GM18508 (cell line): ENCODE data around the gene PPP3CA.
"Not testable (repeated sequence)": the region's sequence is repeated elsewhere in the genome, so short reads cannot be mapped to it uniquely, and the experiment has no call there.

Experiments
- ATAC-seq: cut with Tn5 transposase; IDR thresholded peaks from one replicate; pipeline ENCODE4 v1.9.1; 2021; ENCODE audit warnings: moderate number of reproducible peaks; ENCODE audit not compliant: insufficient read depth, unreplicated experiment

Gene PPP3CA

DNA sequence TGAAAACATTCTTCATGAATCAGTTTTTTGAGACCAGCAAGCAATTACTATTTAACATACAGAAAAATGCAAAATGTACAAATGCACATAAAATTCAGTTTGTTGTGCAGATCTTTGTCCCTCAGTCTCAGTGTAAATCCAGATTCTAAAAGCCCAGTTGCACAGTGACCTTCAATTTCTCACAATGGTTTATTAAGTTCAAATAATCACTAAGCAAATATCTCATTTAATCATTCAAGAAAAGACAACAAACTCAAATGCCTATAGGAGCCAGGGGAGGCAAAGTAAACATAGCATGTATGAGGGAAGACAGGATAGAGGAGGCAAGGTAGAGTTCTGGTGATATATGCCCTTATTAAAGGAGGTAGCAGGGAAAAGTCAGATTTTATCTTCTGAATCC, 82.8 kb downstream of the PPP3CA start:
- ATAC-seq = no peak

- no peak for ATAC-seq
These were observed 84.6 kb downstream of the PPP3CA start for GRCh38 chr4:101262683-101263082.

DNA sequence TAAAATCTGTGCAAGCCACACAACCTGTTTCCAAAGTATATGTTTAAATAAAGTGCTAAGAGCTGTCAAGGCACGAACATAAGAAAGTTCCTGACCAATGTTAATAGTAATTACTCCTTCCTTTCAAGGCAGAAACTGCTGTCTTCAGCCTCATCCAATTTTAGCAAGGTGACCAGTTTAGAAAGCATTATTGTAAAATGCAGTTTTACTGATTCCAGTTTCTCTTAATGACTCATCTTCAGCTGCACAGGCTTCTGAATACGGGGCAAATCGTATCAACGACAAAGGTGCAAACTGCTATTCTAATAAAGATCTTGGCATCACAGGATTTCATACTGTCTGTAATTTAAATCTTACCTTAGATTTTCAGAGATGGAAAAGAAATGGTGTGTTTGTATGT, 87.5 kb downstream of the PPP3CA start:
- peak; percentile 92 for ATAC-seq

DNA sequence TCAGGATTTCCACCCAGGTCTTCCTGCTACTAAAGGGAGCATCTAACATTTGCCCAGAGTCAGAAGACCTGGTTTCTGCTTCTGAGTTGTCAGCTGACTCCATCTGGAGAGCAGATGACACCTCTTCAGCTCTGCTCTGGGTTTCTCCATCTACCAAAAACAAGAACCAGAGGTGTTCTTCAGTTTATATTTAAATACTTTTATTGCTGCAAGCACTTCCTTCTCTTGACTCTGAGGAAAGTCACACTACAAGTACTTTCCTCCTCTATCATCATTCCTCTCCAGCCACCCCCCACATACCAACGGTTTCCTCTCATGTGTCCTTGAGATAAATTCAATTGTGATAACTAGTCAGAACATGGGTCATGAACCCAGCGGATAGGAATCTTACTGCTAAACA, 88.4 kb downstream of the PPP3CA start:
- no peak for ATAC-seq

DNA sequence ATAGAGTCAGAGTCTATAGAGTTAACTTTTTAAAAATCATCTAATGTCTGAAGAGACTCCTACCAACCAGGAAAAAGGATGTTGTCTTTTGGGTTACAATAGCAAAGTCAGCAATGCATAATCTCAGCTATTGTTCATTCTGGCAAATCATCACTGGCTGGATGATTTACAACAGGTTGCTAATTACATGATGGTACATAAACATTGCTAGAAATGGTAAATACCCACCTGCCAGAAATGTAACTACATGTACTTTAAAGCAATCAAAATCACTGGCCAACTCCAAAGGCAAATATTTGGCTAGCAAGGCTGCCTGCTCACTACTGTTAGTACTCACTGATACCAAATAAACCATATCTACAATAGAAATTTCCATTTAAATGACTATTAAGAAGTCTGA, 91.1 kb downstream of the PPP3CA start:
- no peak for ATAC-seq

GRCh38 chr4:101254776-101255175, 92.5 kb downstream of the PPP3CA start:
- no peak for ATAC-seq

GRCh38 chr4:101253121-101253520, 94.2 kb downstream of the PPP3CA start:
- ATAC-seq = no peak

DNA sequence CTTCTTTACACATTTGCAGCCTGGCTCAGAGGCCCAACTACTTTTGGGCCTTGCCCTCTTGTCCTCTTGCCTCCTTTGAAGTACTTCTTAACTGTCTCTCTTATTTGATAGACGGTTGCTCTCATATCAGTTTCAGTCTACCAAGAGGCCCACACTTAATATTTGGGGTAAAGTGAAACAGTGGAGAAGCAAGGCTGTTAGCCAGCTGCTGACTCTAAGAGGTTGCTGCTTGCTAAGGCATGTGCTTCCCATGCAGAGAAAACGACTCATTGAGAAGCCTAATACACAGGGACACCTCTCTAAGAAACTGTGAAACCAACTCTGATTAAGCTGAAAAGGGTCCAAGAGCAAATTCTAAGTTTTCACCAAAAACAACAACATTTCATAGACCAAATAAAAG, 94.6 kb downstream of the PPP3CA start:
- no peak for ATAC-seq

GRCh38 chr4:101251261-101251660, 96.1 kb downstream of the PPP3CA start:
- ATAC-seq = no peak

- no peak for ATAC-seq
These were observed 103.0 kb downstream of the PPP3CA start for GRCh38 chr4:101244349-101244748.

DNA sequence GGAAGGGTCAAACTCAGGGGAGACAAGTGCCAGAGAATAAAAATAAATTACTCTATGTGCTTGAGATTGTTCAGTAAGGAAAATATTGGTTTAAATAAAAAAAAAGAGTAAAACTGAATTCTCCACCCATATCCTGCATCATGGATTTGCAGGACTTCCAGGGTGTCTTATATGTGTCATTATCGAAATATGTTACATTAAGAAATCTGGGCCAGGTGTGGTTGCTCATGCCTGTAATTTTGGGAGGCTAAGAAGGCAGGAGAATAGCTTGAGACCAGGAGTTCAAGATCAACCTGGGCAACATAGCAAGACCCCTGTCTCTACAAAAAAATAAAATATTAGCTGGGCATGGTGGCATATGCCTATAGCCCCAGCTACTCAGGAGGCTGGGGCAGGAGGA, 104.9 kb downstream of the PPP3CA start:
- no peak for ATAC-seq

- ATAC-seq = no peak
These were observed 107.2 kb downstream of the PPP3CA start for GRCh38 chr4:101240099-101240498.

DNA sequence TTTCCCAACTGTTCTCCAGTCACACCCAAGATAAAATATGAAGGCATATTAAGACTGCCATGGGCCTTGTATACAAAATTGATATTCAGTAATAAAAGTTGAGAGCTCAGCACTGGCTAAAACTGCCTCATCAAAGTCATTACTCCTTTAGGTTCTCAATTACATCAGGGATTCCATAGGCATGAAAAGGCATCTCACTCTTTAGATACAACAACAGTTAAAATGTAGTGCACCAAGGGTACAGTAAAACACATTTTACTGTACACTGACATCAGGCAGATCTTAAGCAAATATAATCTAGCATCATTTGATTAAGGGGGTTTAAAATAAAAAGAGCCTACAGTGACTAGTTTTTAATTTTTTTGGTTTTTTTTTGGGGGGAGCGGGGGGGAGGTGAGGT, 107.7 kb downstream of the PPP3CA start:
- no peak for ATAC-seq

DNA sequence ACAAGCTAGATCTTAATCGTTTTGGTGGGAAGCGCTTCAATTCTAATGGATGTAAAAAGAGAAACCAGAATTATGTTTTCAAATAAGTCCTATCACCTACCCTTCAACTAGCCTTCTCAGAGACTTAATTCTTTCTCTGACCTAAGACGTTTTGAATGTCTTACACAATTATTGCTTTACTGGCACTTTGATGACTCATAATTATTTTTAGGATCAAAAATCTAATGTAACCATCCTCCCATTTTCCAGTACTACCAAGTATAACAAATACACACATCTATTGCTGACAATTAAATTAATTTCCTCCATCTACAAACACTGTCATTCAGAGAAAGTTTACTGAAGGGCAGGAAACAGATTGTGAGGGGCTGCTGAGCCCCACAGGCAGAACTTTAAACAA, 108.6 kb downstream of the PPP3CA start:
- ATAC-seq = no peak

DNA sequence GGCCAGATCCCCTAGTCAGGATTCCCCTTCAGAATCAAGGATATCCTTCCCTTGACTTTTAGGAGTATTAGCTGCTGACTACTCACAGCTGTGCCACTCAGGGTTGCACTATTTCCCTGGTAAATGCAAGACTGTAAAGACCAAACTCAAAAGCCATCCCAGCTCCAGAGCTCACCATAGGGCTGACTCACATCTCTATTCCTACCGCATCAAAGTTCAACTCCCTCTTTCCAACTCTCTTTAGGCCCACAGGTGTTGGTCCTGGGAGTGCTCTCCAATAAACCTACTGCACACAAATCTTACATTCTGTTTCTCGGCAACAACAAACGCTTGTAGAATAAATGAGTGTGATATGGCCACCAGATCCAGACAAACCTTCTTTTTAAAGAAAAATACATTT, 109.6 kb downstream of the PPP3CA start:
- no peak for ATAC-seq

DNA sequence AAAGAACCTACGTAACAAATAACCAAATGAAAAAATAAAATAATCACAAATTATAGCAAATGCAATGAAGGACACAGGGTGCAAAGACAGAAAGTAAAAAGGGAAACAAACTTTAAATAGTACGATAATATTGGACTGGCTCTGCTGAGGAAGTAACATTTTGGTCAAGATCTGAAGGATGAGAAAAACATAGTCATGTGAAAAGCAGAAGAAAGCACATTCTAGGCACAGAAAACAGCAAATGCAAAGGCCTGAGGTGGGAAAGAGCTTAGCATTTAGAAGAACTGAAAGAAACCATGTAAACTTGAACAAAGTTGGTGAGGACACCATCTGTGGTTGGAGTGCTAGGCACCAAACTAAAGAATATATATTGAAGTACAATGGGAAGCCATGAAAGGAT, 111.2 kb downstream of the PPP3CA start:
- no peak for ATAC-seq

DNA sequence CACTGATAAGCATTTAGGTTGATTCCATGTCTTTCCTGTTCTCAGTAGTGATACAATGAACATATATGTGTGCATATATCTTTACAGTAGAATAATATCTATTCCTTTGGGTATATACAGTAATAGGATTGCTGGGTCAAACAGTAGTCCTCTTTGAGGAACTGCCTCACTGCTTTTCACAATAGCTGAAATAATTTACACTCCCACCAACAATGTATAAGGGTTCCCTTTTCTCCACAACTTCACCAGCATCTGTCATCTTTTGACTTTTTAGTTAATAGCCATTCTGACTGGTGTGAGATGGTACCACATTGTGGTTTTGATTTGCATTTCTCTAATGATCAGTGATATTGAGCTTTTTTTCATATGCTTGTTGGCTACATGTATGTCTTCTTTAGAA, 113.2 kb downstream of the PPP3CA start:
- ATAC-seq = not testable (repeated sequence)

DNA sequence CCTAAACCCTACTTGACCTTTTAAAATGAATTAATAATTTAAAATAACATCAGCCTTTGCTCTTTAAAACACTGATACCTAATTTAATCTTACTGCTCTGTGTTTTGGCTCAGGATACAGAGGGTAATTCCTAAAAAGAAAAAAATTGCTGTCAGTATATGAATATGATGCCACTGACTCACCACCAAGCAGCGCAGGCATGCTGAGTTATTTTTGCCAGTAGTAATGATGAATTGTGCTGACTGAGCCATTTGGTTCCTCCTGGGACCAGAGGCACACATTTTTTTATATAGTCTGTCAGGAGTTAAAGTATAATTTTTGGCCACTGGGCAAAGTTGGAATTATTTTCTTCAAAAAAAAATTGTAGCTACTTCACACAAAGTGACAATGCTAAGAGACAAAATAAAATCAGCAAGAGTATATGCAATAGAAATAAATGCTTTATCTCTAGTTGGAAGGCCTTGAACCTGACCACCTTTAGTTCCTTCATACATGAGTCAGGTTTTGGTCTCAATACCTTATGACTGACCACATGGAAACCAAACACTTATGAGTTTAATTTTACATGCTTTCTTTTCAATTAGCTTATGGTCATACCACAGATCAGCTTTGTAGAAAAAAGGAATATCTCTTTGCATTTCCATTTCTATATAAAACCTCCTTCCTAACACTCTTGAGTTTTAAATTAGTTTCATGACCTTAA, 115.1 kb downstream of the PPP3CA start:
- ATAC-seq = peak; percentile 66

- ATAC-seq = no peak
These were observed 116.4 kb downstream of the PPP3CA start for GRCh38 chr4:101230801-101231426.

DNA sequence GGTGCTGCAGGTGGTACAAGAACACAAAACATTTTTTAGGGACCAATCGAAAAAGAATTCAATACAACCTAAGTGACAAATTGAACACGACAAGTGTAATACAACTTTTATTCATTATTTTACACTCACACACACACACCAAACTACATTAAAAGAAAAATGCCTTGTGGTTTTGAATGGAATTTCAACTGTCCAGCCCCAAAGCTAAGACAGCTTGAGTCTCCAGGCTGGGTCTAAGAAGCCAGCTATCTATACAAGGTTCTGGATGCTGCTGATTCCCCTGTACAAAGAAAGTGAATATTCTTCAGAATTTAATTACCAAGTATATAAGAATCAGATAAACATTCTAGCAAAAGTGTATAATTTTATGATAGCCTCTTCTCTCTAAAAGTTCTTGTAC, 118.2 kb downstream of the PPP3CA start:
- ATAC-seq = no peak

- no peak for ATAC-seq
These were observed 119.6 kb downstream of the PPP3CA start for GRCh38 chr4:101227715-101228114.
